ENCODE results near the gene ERC2.

GRCh38 chr3:55643283-55643682, 825.0 kb downstream of the ERC2 start:
- TF ChIP-seq GATA3 (IDR thresholded peaks at IDR 0.05; ENCODE audit: low read depth, low read length): no peak
- no peak for TF ChIP-seq GATA2 (IDR thresholded peaks at IDR 0.05; ENCODE audit: low read depth, low read length)

Measured in SH-SY5Y (cell line).